GM12878 (cell line): ENCODE measurements around the gene MPST. TPM values are rescaled to one million over a fixed set of nuclear protein-coding genes. Genes with fewer than 3 reads are reported as not detected.

ENCODE experiments used
- BMI1 ChIP-seq: fragments of 450-650 bp; IDR thresholded peaks from 2 replicates; pipeline ENCODE4 v1.6.1; 2016; ENCODE audit warnings: mild to moderate bottlenecking, moderate library complexity, borderline replicate concordance
- BRCA1 ChIP-seq: IDR thresholded peaks from 2 replicates; pipeline ENCODE4 v1.6.1; 2011; ENCODE audit warnings: low read depth, low read length, improper control_type of control experiment
- CBFB ChIP-seq: IDR thresholded peaks from 2 replicates; pipeline ENCODE4 v1.6.1; 2016; ENCODE audit warnings: antibody characterized with exemption, low read depth
- CTCF ChIP-seq, 3 experiments: IDR thresholded peaks in 2 of 3; conservative IDR thresholded peaks in 1 of 3; 2 replicates each; pipeline ENCODE4 v1.5.1; 2011; ENCODE audit warnings: low read depth in 3 of 3, low read length in 3 of 3, mild to moderate bottlenecking in 3 of 3, control low read depth in 2 of 3, moderate library complexity in 2 of 3, inconsistent platforms in 1 of 3, mixed read lengths in 1 of 3; ENCODE audit not compliant: control insufficient read depth in 2 of 3, insufficient read depth in 1 of 3; ENCODE audit errors: extremely low read depth in 1 of 3
- DPF2 ChIP-seq: fragments of 450-650 bp; IDR thresholded peaks from 2 replicates; pipeline ENCODE4 v1.6.1; 2017; ENCODE audit warnings: mild to moderate bottlenecking
- GATAD2B ChIP-seq: fragments of 450-650 bp; conservative IDR thresholded peaks from 2 replicates; pipeline ENCODE4 v1.6.1; 2017; ENCODE audit warnings: low read depth, mild to moderate bottlenecking, moderate library complexity
- IKZF2 ChIP-seq, 2 experiments: fragments of 450-650 bp; IDR thresholded peaks; 2 replicates each; pipeline ENCODE4 v1.6.1; 2017; ENCODE audit warnings: mild to moderate bottlenecking in 2 of 2, moderate library complexity in 2 of 2
- MAX ChIP-seq: IDR thresholded peaks from 2 replicates; pipeline ENCODE4 v1.6.1; 2012; ENCODE audit warnings: low read depth, low read length, improper control_type of control experiment
- MYB ChIP-seq: fragments of 150-350 bp; IDR thresholded peaks from 2 replicates; pipeline ENCODE4 v1.6.1; 2014; ENCODE audit warnings: mild to moderate bottlenecking, low read depth, low read length, borderline replicate concordance
- NRF1 ChIP-seq: conservative IDR thresholded peaks from 2 replicates; pipeline ENCODE4 v1.6.1; 2011; ENCODE audit warnings: mild to moderate bottlenecking, low read depth, low read length, improper control_type of control experiment
- PRDM15 ChIP-seq: fragments of 450-650 bp; formaldehyde crosslinking; IDR thresholded peaks from 2 replicates; pipeline ENCODE4 v1.4.0; 2020; ENCODE audit warnings: mild to moderate bottlenecking, moderate library complexity
- SIN3A ChIP-seq: IDR thresholded peaks from 2 replicates; pipeline ENCODE4 v1.6.1; 2012; ENCODE audit warnings: low read depth, low read length, improper control_type of control experiment
- USF2 ChIP-seq: IDR thresholded peaks from 2 replicates; pipeline ENCODE4 v1.6.1; 2011; ENCODE audit warnings: low read depth, low read length, improper control_type of control experiment, borderline replicate concordance
- ZBTB4 ChIP-seq: fragments of 450-650 bp; formaldehyde crosslinking; IDR thresholded peaks from 2 replicates; pipeline ENCODE4 v1.4.0; 2022; ENCODE audit warnings: mild to moderate bottlenecking, moderate library complexity
- ZNF687 ChIP-seq: fragments of 450-650 bp; IDR thresholded peaks from 2 replicates; pipeline ENCODE4 v1.6.1; 2017; ENCODE audit warnings: mild to moderate bottlenecking, moderate library complexity
- polyA plus RNA-seq, 11 experiments: library from polyadenylated mRNA; depleted of rRNA in 4 of 11; unstranded in 6 of 11; stranded (reverse) in 5 of 11; fragments of >200 nt; fragmentation: Nextera tagmentation in 4 of 11; fragmentation: Illumina TruSeq in 1 of 11; extraction: Ambion mirVana in 4 of 11; extraction: Trizol in 1 of 11; gene quantifications; 1 replicate in 1 of 11; 2 replicates in 10 of 11; pipeline versions ENCODE4 v1.2.1 to v1.2.3, GENCODE V29; 2011 to 2016; ENCODE audit warnings: inconsistent platforms in 2 of 11, missing spikeins in 2 of 11, low read depth in 1 of 11
- total RNA-seq, 4 experiments: library from RNA; depleted of rRNA in 3 of 4; stranded (reverse); fragments of >200 nt in 3 of 4; fragmentation: Illumina TruSeq in 1 of 4; extraction: Trizol in 1 of 4; gene quantifications; 2 replicates each; pipeline versions ENCODE4 v1.2.1 to v1.2.3, GENCODE V29; 2013 to 2021

MPST gene
- total and polyA plus RNA-seq, 10 of the 15 experiments (the other 5 are each of a cell fraction or from before 2014, with no cell fraction given), result 0.95 to 88.7 (median 38.5) TPM

- TF ChIP-seq SIN3A (0 out of 2 replicates have a peak, but pooled peaks have one; percentile 22), GATAD2B (peak; percentile 50; the same call in 1 of the 2 replicates), MAX (no peak), IKZF2 (IDR thresholded peaks at IDR 0.05) (peak in 1 of 2 experiments; percentile 19; a peak in 1 of 4 replicates), MYB (no peak), USF2 (no peak), PRDM15 (CRISPR knock-in tag) (peak; percentile 77; the same call in 1 of the 2 replicates), CBFB (no peak), CTCF (IDR thresholded peaks at IDR 0.05 in 2 of 3, conservative IDR thresholded peaks at IDR 0.05 in 1 of 3; ENCODE audit: control insufficient read depth in 2 of 3, extremely low read depth in 1 of 3, insufficient read depth in 1 of 3, low read depth in 3 of 3, low read length in 3 of 3) (peak; percentile 65 to 78 (median 74)), DPF2 (no peak), NRF1 (no peak), ZNF687 (peak; percentile 89), ZBTB4 (peak; percentile 76; the same call in 1 of the 2 replicates), BRCA1 (no peak), BMI1 (no peak)
These were observed 42.1 kb upstream of the MPST start (continued) for GRCh38 chr22:36977401-36977861.
